Fibroblast of villous mesenchyme (primary cell): Measurements from ENCODE around the gene ADAM20. TPM values are rescaled to one million over a fixed set of nuclear protein-coding genes. Genes with fewer than 3 reads are reported as not detected.
"Not testable (repeated sequence)": the region's sequence is repeated elsewhere in the genome, so short reads cannot be mapped to it uniquely, and the experiment has no call there.

Source experiments
- DNase-seq: peaks from one replicate; pipeline ENCODE4 v3.0.0-alpha.2; 2010; ENCODE audit warnings: low read depth
- H3K4me3 ChIP-seq: 2 replicates; pipeline ENCODE4 v1.5.1; 2011; ENCODE audit warnings: low read depth, mild to moderate bottlenecking, low read length
- CTCF ChIP-seq: IDR thresholded peaks from 2 replicates; pipeline ENCODE4 v1.5.1; 2012; ENCODE audit warnings: low read depth, mild to moderate bottlenecking, low read length; ENCODE audit not compliant: insufficient read depth
- small RNA-seq: library from RNA; depleted of rRNA; stranded (forward); fragments of <200 nt; gene quantifications from one replicate; pipeline ENCODE3, GENCODE V24; 2012
- total RNA-seq: library from RNA; depleted of rRNA; stranded (reverse); fragments of >200 nt; gene quantifications from 2 replicates; pipeline ENCODE4 v1.2.3, GENCODE V29; 2012

The ADAM20 gene
- total RNA-seq, 1 donor = 0.86 TPM

- no peak for DNase-seq
- H3K4me3 ChIP-seq = no peak overlapping the region
- TF ChIP-seq CTCF = no peak
These were observed 19.0 kb downstream of the ADAM20 start for GRCh38 chr14:70515811-70516210.

GRCh38 chr14:70514168-70515069 lies 20.4 kb downstream of the ADAM20 start:
- no peak overlapping the region for H3K4me3 ChIP-seq
- DNase-seq = no peak
- no peak for TF ChIP-seq CTCF

- TF ChIP-seq CTCF = no peak
- no peak overlapping the region for H3K4me3 ChIP-seq
- no peak for DNase-seq
These were observed 36.6 kb downstream of the ADAM20 start for GRCh38 chr14:70498191-70498590.

- H3K4me3 ChIP-seq = no peak overlapping the region
- TF ChIP-seq CTCF = no peak
- no peak for DNase-seq
These were observed 45.1 kb downstream of the ADAM20 start for GRCh38 chr14:70489579-70490200.

GRCh38 chr14:70477356-70478105 lies 57.3 kb downstream of the ADAM20 start:
- H3K4me3 ChIP-seq, DNase-seq: not testable (repeated sequence)

- H3K4me3 ChIP-seq, DNase-seq: not testable (repeated sequence)
These were observed 59.3 kb downstream of the ADAM20 start for GRCh38 chr14:70475459-70475858.

GRCh38 chr14:70473825-70474224 lies 61.0 kb downstream of the ADAM20 start:
- TF ChIP-seq CTCF = no peak
- no peak overlapping the region for H3K4me3 ChIP-seq
- no peak for DNase-seq

Small RNAs within 50 kb of the gene (small RNA-seq; reads per million reads assigned to genes)
- not detected for gene RNU6-659P

Other genes with a start within 250 kb of the ADAM20 start
- 32.2 and 45.8 TPM in 2 replicates for gene COX16, start 175.3 kb downstream of the ADAM20 start, total RNA-seq
- gene SYNJ2BP, start 117.9 kb downstream of the ADAM20 start, total RNA-seq = 20.6 and 20.7 TPM in 2 replicates
- under 0.01 and 0.43 TPM in 2 replicates for gene ADAM21, start 82.8 kb downstream of the ADAM20 start, total RNA-seq
- 31.2 and 38.4 TPM in 2 replicates for gene MED6, start 65.7 kb upstream of the ADAM20 start, total RNA-seq
- gene TTC9, start 106.9 kb upstream of the ADAM20 start, total RNA-seq = under 0.01 TPM in 2 replicates